Pancreas (tissue), 10 donors: ENCODE measurements around the gene AGBL5. TPM values are rescaled to one million over a fixed set of nuclear protein-coding genes. Genes with fewer than 3 reads are reported as not detected.

ENCODE experiments used
- ATAC-seq, 4 donors: fragments of 200-7000 bp; cut with Tn5 transposase; one replicate each; pipeline versions ENCODE4 v1.8.0 to v1.9.1; 2020; ENCODE audit warnings: mild to moderate bottlenecking in 4 of 4, moderate library complexity in 4 of 4
- DNase-seq, 6 donors: peaks; one replicate each; pipeline ENCODE4 v3.0.0-alpha.2; 2020
- FAIRE-seq: peaks from 2 replicates; lab custom pipeline; 2012; peaks lifted over from hg19 to GRCh38; lab: Jason Lieb, UNC
- H3K27ac ChIP-seq, 4 donors: fragments of 200-600 bp; sonication (generic); 1 replicate in 3 of 4; 2 replicates in 1 of 4; pipeline versions ENCODE4 v1.5.0 to v1.8.0; 2020
- H3K27me3 ChIP-seq, 4 donors: fragments of 200-600 bp; one replicate each; pipeline ENCODE4 v1.8.0; 2021
- H3K36me3 ChIP-seq, 3 donors: fragments of 200-600 bp; sonication (generic) in 1 of 3; one replicate each; pipeline versions ENCODE4 v1.5.0 to v1.8.0; 2020 to 2021
- H3K4me1 ChIP-seq, 3 donors: fragments of 200-600 bp; one replicate each; pipeline ENCODE4 v1.8.0; 2021
- H3K4me3 ChIP-seq, 4 donors: fragments of 200-600 bp; sonication (generic) in 2 of 4; one replicate each; pipeline versions ENCODE4 v1.5.0 to v1.8.0; 2020 to 2021
- H3K9me3 ChIP-seq, 4 donors: fragments of 200-600 bp; one replicate each; pipeline ENCODE4 v1.8.0; 2021
- WGBS, 2 donors: extraction: QIAGEN DNeasy Blood & Tissue Kit; methylation state at CpG; one replicate each; pipeline ENCODE4 v1.1.7; 2013; 5-methylcytosine and 5-hydroxymethylcytosine counted together
- intact Hi-C, 3 donors: fragments of 100-400 bp; cut with DNase I; formaldehyde crosslinking; loops; one replicate each; pipeline versions ENCODE4 v1.11.1 to v1.14.2; 2022
- polyA plus RNA-seq, 2 donors: library from polyadenylated mRNA; stranded (reverse); fragments of 200-250 nt; gene quantifications; one replicate each; pipeline ENCODE4 v1.2.3, GENCODE V29; 2013
- total RNA-seq, 6 donors: library from RNA; stranded (reverse); fragmentation: NEBNext Ultra II Directional in 4 of 6; extraction: Animal tissue kit (Norgen Biotek cat#: 25700) in 4 of 6; gene quantifications; one replicate each; pipeline versions ENCODE4 v1.2.1 to v1.2.4, GENCODE V29; 2021 to 2023
- TF ChIP-seq, protein P1 (sequence below), 4 donors: fragments of 200-600 bp; sonication (generic) in 3 of 4; IDR thresholded peaks; one replicate each; pipeline versions ENCODE4 v1.5.0 to v1.8.0; 2021; ENCODE audit warnings: antibody characterized with exemption in 4 of 4
- donor health status: healthy with polysubstance abuse.
- donor health status: DM: no; HTN: no; CAD: no; lungs with moderate emphysema.
- donor health status: DM: no; HTN: no; CAD: no.
- donor health status: control.
- donor health status: control.
- donor health status: Bipolar disorder and iron deficiency.
- donor health status: DM: yes; HTN: yes; CAD: no.
- donor health status: DM: no; HTN: no; CAD: no.
- donor health status: DM: no; HTN: no; CAD: no.
- donor health status: DM: yes; HTN: yes; CAD: no.

The AGBL5 gene
- total and polyA plus RNA-seq, 8 donors = 8.2 to 15.5 (median 11.2) TPM

DNA sequence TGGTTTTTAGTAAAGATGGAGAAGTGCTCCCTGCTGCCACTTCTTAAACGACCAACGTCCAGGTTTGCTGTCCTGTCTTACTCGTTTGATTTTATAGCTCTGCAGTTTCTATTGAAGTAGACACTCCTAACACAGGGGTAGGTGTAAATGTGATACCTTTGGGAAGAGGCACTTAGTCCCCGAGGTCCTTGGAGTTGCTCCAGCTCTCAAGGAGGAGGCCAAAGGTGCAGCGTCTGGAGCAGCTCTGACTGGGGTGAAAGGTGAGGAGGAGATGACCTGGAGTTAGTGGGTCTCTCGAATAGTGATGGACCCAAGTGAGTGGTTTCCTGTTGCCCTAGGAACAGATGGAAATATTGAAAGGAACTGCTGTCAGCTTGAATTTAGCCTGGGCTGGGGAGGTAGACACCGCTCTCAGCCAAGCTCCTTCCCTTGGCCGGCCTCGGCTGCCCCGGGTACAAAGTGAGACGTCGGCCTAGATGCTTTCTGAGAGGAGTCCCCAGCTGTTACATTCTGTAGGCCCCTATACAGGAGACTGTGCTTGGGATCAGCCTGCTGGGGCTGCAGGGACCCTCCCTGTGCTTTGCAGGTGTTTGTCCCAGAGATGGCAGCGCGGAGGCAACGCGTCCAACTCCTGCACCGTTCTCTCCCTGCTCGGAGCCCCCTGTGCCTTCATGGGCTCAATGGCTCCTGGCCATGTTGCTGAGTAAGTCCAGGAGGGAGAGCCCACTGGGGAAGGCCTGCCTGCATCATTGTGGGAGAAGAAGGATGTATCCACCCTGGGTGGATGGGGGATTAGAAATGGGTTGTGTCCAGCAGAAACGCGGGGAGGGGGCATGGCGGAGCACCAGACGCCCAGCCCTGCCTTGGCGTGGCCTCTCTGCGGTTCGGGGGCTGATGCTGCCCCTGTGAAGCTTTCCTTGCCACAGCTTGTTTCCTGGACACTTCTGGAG is 40.6 kb downstream of the AGBL5 start:
- DNase-seq (peak in 1 of 6 donors; percentile 55), ATAC-seq (no peak), FAIRE-seq (no peak)
- intact Hi-C loops = loop anchor here in 1 of 3 donors (10.0 kb wide), 1 partner anchor 103 kb away; no protein-coding TSS in a partner anchor
- Histone ChIP-seq H3K9me3 (no peaks in the 10 kb centered on the region), H3K27ac (no peak overlapping the region), H3K36me3 (no peaks in the 10 kb centered on the region), H3K4me3 (no peak overlapping the region), H3K27me3 (no peaks in the 10 kb centered on the region), H3K4me1 (peaks cover 0 to 15% (median 8%) of the 10 kb centered on the region in 3 donors)
- TF ChIP-seq, protein P1, sequence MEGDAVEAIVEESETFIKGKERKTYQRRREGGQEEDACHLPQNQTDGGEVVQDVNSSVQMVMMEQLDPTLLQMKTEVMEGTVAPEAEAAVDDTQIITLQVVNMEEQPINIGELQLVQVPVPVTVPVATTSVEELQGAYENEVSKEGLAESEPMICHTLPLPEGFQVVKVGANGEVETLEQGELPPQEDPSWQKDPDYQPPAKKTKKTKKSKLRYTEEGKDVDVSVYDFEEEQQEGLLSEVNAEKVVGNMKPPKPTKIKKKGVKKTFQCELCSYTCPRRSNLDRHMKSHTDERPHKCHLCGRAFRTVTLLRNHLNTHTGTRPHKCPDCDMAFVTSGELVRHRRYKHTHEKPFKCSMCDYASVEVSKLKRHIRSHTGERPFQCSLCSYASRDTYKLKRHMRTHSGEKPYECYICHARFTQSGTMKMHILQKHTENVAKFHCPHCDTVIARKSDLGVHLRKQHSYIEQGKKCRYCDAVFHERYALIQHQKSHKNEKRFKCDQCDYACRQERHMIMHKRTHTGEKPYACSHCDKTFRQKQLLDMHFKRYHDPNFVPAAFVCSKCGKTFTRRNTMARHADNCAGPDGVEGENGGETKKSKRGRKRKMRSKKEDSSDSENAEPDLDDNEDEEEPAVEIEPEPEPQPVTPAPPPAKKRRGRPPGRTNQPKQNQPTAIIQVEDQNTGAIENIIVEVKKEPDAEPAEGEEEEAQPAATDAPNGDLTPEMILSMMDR (IDR thresholded peaks at IDR 0.05) = no peak
- 80 to 88% methylated on average over 25 of the region's 25 CpGs for WGBS, 2 donors

DNA sequence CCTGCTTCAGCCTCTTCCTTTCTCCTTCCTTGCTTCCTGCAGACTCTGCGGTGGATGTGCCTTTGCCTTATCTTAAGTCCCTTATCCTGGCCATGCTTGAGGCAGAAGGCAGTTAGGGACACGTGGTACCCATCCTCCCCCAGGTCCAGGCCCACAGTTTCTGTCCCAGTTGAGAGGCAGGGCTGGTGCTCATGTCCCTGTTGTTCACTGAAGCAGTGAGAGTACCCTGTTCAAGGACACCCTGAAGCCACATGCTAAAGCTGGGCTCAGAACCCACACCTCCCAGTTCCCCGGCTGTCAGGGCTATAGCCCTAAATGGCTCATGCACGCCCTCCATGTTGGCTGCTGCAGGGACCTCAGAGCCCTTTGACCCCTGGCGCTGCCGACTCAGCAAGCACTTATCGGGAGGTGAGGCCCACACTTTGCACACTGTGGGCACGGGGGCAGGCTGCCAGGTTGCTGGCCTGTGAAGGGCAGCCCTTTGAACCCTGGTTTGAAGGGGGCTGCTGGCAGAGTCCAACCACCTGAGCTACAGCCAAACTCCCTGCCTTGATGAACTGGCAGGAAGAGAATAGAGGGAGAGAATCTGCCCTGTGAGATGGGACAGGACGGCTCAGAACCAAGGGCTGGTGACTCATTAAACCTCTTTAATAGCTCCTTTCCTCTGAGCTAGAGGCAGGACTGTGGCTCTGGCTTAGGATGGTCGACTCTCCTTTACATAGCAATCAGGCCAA is 41.4 kb downstream of the AGBL5 start:
- no peak for FAIRE-seq

DNA sequence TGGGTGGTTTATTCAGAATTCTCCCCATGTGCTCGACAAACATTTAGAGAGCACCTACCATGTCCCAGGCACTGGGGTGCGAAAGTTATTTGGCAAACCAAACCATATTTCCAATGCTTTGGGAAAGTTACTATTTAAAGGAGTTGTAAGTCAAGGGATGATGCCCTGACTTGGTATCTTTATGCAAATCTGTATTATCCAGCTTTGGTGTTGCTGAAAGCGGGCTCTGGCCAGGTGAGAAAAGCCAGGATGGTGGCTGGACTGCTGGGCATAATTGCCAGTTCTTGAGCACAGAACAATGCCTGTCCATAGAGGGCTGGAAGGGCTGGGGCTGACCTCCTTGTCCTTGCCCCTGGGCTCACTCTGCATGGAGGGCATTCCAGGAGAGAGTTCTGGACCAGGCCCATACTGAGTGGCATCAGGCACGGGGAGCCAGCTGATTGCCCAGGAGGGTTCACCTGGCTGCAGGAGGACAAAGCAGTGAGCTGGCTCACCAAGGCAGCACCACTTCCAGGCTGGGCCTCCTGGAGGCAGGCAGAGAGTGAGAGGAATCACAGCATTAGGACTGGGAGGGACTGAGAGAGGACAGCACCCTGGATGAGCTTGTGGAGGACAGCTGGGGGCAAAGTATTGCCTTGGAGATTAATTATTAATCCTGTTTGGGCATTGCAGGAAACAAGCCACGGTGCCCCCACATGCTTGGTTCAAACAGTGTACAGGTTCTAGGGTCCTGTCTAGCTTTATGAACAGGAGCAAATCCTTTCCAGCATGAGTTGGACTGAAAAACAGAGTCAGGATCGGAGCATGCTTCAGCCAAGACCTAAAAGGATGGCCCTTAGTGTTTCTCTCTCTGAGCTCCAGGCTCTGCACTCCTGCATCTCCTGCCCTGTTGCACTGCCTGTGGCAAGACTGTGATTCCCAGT is 42.2 kb downstream of the AGBL5 start:
- 80 to 82% methylated on average over 6 of the region's 6 CpGs for WGBS, 2 donors
- FAIRE-seq (no peak), DNase-seq (no peak), ATAC-seq (no peak)
- Histone ChIP-seq H3K27me3 (no peaks in the 10 kb centered on the region), H3K4me3 (no peak overlapping the region), H3K4me1 (peaks cover 0 to 10% (median 8%) of the 10 kb centered on the region in 3 donors), H3K9me3 (no peaks in the 10 kb centered on the region), H3K27ac (no peak overlapping the region), H3K36me3 (no peaks in the 10 kb centered on the region)
- intact Hi-C loops = loop anchor here in 1 of 3 donors (10.0 kb wide), 1 partner anchor 101 kb away; no protein-coding TSS in a partner anchor
- TF ChIP-seq, protein P1 (IDR thresholded peaks at IDR 0.05) = no peak

More for the DNA sequence above, 41.4 kb downstream of the AGBL5 start:
- Histone ChIP-seq H3K4me3 (no peak overlapping the region), H3K27ac (no peak overlapping the region), H3K4me1 (peaks cover 0 to 10% (median 8%) of the 10 kb centered on the region in 3 donors), H3K36me3 (no peaks in the 10 kb centered on the region), H3K27me3 (no peaks in the 10 kb centered on the region), H3K9me3 (no peaks in the 10 kb centered on the region)
- WGBS, 2 donors = 44 to 55% methylated on average over 10 of the region's 10 CpGs
- ATAC-seq (no peak), DNase-seq (peak in 1 of 6 donors; percentile 70)
- intact Hi-C loops = loop anchor here in 1 of 3 donors (10.0 kb wide), 1 partner anchor 102 kb away; no protein-coding TSS in a partner anchor
- TF ChIP-seq, protein P1 (IDR thresholded peaks at IDR 0.05) = no peak

DNA sequence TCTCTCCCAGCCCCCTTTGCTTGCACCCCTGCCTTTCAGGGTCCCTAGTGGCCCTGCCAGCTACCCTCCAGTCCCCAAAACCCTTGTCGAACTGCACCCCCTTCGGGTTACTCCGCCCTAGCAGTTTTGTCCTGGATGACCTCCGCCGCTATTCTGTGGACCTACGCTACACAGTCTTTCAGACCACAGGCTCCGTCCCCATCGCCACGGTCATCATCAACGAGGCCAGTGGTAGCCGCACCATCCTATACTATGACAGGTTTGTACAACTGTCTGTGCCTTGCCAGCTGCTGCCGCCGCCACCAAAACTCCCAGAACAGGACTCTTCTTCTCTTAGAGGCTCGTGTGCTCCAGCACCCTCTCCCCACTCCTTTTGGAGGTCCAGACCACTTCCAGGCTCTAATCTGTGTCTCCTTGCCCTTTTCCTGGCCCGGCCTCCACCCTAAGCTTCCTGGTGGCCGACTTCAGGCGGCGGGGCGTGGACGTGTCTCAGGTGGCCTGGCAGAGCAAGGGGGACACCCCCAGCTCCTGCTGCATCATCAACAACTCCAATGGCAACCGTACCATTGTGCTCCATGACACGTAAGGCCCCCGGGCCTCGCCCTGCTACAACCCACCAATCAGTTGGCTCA is 43.0 kb downstream of the AGBL5 start:
- ATAC-seq (no peak), DNase-seq (peak in 1 of 6 donors; percentile 56), FAIRE-seq (no peak)
- TF ChIP-seq, protein P1 (IDR thresholded peaks at IDR 0.05) = no peak
- 93 to 95% methylated on average over 24 of the region's 24 CpGs for WGBS, 2 donors
- peaks cover 0 to 10% (median 8%) of the 10 kb centered on the region in 3 donors for H3K4me1 ChIP-seq
- H3K27ac ChIP-seq = no peak overlapping the region
- no peaks in the 10 kb centered on the region for H3K9me3 ChIP-seq
- H3K4me3 ChIP-seq = no peak overlapping the region
- no peaks in the 10 kb centered on the region for H3K36me3 ChIP-seq
- intact Hi-C loops = loop anchor here in 1 of 3 donors (10.0 kb wide), 1 partner anchor 100 kb away; no protein-coding TSS in a partner anchor
- no peaks in the 10 kb centered on the region for H3K27me3 ChIP-seq
